Activated naive CD8-positive, alpha-beta T cell (primary cell): Measurements from ENCODE around the gene SPATS2.
"Not testable (repeated sequence)": the region's sequence is repeated elsewhere in the genome, so short reads cannot be mapped to it uniquely, and the experiment has no call there.

Experiments
- H3K27ac Mint-ChIP-seq: one replicate; pipeline ENCODE4 v1.8.0; 2021; ENCODE audit warnings: mixed read lengths
- H3K27me3 Mint-ChIP-seq: one replicate; pipeline ENCODE4 v1.8.0; 2021; ENCODE audit warnings: mixed read lengths
- H3K36me3 Mint-ChIP-seq: one replicate; pipeline ENCODE4 v1.8.0; 2021; ENCODE audit warnings: mixed read lengths
- H3K4me1 Mint-ChIP-seq: one replicate; pipeline ENCODE4 v1.8.0; 2021; ENCODE audit warnings: low read depth, mixed read lengths
- H3K4me3 Mint-ChIP-seq: one replicate; pipeline ENCODE4 v1.8.0; 2021; ENCODE audit warnings: mild to moderate bottlenecking, mixed read lengths
- H3K9me3 Mint-ChIP-seq: one replicate; pipeline ENCODE4 v1.8.0; 2021; ENCODE audit warnings: low read depth, mixed read lengths

Gene SPATS2

DNA sequence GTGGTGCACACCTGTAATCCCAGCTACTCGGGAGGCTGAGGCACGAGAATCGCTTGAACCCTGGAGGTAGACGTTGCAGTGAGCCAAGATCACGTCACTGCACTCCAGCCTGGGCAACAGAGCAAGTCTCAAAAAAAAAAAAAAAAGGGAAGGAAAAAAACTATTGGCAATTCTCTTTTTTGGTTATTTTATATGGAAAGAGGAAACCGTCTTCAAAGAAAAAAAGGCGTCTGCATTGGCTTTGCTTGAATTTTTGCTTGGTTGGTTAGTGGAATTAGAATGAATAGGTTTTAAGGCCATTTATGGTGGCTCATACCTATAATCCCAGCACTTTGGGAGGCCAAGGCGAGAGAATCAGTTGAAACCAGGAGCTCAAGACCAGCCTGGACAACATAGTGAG, 142.4 kb downstream of the SPATS2 start:
- not testable (repeated sequence) for H3K4me3 Mint-ChIP-seq, H3K9me3 Mint-ChIP-seq, H3K27ac Mint-ChIP-seq, H3K4me1 Mint-ChIP-seq, H3K36me3 Mint-ChIP-seq, H3K27me3 Mint-ChIP-seq

DNA sequence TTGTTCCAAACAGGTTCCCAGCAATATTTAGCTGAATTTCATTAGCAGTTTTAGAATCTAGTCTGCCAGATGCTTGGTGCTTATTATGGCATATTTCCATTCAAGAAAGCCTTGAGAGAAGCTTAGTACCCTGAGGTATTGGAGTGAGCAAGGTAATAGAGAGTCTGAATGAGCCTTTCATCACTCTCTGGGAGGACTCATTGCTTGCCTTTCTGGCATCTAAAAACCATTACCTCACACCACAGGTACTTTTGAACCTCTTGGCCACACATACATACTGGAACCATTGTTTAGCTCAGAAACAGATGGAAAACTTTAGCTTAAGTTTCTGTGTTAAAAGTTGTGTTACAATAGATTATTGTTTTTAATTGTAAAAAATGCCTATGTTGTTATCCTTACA, 144.1 kb downstream of the SPATS2 start:
- Mint-ChIP-seq H3K36me3 (no peaks in the 10 kb centered on the region), H3K27me3 (no peaks in the 10 kb centered on the region), H3K4me1 (no peaks in the 10 kb centered on the region), H3K9me3 (no peaks in the 10 kb centered on the region), H3K4me3 (no peak overlapping the region), H3K27ac (no peak overlapping the region)

DNA sequence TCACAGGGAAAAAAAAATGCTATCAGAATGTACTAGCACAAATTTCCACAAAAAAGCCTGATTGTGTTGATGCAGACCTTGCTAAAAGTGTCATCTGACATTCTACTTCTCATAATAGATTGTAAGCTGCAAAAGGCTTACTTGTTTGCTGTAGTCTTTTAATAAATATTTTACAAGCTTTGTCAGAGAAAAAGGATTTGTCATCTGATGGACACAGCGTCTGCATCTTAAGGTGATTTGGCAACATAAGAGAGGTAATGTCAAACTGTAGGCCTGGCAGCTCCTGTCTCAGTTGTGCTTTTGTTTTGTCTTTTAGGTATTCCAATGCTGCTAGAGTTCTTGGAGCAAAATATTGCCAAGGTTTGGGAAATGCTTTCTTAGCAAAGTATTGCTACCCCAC, 145.3 kb downstream of the SPATS2 start:
- Mint-ChIP-seq H3K9me3 (no peaks in the 10 kb centered on the region), H3K27me3 (no peaks in the 10 kb centered on the region), H3K36me3 (no peaks in the 10 kb centered on the region), H3K4me1 (no peaks in the 10 kb centered on the region), H3K27ac (no peak overlapping the region), H3K4me3 (no peak overlapping the region)

DNA sequence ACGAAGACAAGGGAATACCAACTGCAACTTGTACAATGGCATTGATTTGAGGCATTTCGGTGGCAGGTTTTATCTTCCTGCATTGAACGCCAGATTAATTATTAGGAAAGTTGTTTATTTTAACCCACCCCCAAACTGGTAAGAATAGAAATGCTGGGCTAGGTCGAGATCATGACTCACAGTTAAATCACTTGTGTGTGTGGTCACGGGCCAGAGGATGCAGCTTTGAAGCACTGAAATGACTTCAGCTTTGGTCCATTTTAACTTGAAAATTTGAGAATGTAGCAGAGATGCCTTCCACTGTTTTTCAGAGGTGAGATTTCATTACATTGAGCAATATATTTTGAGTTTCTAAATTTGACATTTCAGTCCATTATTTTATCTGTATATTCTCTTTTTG, 148.0 kb downstream of the SPATS2 start:
- Mint-ChIP-seq H3K27ac (no peak overlapping the region), H3K9me3 (no peaks in the 10 kb centered on the region), H3K4me1 (peaks cover 9% of the 10 kb centered on the region), H3K36me3 (no peaks in the 10 kb centered on the region), H3K27me3 (no peaks in the 10 kb centered on the region), H3K4me3 (no peak overlapping the region)

DNA sequence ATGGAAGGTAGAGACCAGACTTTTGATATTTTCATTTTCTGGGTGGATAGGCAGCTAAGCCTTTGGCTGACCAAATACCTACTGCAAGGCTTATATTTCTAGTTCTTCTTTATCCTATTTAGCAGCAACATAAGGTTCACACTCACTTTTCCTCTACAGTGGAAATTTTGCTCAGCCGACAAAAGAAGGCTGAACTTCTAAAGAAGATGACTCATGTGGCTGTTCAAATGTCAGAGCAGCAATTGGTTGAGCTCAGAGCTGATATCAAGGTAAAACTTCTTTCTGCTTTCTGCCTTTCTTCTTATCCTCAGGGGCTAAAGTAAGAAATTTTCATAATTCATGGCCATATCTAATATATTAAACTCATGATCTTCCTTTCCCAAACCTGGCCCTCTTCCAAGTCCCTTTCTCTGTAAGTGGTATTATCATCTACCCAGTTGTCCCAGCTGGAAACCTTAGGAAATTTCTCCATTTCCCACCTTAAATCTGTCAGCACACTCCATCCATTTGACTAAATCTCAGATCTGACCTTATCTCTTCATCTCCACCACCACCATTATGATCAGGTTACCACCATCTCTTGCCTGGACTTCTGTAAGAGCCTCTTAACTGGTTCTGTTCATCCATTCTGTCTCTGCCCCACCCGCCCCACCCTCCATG, 151.8 kb downstream of the SPATS2 start:
- Mint-ChIP-seq H3K27ac (no peak overlapping the region), H3K4me3 (no peak overlapping the region), H3K4me1 (peaks cover 9% of the 10 kb centered on the region), H3K9me3 (no peaks in the 10 kb centered on the region), H3K36me3 (peaks cover 2% of the 10 kb centered on the region), H3K27me3 (no peaks in the 10 kb centered on the region)

DNA sequence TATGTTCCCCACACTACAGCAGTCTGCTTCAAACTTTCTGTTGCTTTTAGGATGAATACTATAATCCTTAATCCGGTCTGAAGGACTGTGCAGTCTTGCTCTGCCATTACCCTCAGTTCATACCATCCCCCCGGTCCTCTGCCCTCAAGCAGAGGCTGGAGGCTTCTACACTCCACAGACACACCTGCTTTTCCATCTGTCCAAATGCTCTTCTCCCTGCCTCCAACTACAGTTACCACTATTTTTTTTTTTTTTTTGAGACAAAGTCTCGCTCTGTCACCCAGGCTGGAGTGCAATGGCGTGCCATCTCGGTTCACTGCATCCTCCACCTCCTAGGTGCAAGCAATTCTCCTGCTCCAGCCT, 152.3 kb downstream of the SPATS2 start:
- H3K27me3 Mint-ChIP-seq, result no peaks in the 10 kb centered on the region
- H3K4me1 Mint-ChIP-seq, result peaks cover 9% of the 10 kb centered on the region
- H3K9me3 Mint-ChIP-seq, result no peaks in the 10 kb centered on the region
- no peak overlapping the region for H3K27ac Mint-ChIP-seq
- peaks cover 2% of the 10 kb centered on the region for H3K36me3 Mint-ChIP-seq
- no peak overlapping the region for H3K4me3 Mint-ChIP-seq

DNA sequence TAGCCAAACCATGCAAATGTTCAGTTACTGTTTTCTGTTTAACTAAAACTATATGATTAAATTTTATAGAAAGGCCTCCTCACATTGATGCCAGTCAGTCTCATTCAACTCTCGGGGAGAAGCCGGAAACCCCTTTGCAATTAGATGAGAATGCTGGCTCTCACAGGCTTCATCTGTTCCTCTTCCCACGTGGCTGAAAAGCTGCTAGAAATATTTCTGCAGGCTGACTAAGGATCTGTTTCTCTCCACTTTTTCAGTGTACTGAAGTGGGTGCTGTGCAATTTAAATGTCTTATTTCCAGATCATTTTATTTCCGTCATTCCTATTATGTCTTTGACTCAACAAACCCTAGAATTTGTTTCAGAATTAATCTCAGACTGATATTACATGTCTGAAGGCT, 154.1 kb downstream of the SPATS2 start:
- H3K27me3 Mint-ChIP-seq, result no peaks in the 10 kb centered on the region
- H3K36me3 Mint-ChIP-seq, result peaks cover 11% of the 10 kb centered on the region
- H3K4me1 Mint-ChIP-seq, result peaks cover 9% of the 10 kb centered on the region
- no peaks in the 10 kb centered on the region for H3K9me3 Mint-ChIP-seq
- H3K27ac Mint-ChIP-seq, result no peak overlapping the region
- H3K4me3 Mint-ChIP-seq, result no peak overlapping the region

DNA sequence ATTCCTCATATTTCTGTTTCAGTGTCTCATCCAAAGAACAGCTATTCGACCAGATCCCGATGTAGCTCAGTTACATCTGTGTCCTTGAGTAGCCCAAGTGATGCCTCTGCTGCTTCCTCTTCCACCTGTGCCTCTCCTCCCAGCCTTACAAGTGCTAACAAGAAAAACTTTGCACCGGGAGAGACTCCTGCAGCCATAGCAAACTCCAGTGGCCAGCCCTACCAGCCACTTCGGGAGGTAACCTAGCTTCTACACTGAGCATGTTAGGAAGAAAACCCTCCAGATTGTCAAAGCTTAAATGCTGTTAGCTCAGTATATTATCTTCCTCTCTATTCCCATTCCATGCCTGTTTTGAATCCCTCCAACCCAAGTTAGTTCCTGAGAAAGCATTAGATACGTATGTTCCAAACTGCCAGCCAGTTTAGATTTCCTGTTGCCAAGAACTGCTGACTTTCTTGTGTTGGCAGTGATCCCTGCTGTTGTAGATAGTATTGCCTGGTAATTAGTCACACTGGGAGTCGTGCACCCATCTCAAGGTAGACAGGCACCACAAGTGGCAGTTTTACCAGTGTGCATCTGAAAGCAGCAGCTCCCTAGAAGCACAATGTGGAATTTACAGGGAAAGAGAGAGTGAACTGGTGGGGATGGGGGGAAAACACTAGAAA, 157.5 kb downstream of the SPATS2 start:
- Mint-ChIP-seq H3K4me3 (no peak overlapping the region), H3K27ac (no peak overlapping the region), H3K36me3 (peaks cover 11% of the 10 kb centered on the region), H3K27me3 (no peaks in the 10 kb centered on the region), H3K4me1 (no peaks in the 10 kb centered on the region), H3K9me3 (no peaks in the 10 kb centered on the region)

DNA sequence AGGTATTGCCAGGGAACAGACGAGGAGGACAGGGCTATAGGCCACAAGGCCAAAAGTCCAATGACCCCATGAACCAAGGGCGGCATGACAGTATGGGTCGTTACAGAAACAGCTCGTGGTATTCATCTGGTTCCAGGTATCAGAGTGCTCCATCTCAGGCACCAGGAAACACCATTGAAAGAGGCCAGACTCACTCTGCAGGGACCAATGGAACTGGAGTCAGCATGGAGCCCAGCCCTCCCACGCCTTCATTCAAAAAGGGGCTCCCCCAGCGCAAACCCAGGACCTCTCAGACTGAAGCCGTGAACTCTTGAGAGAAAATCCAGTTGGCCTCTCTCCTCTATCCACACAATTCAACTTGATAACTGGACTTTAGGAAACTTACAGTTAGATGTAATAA, 158.7 kb downstream of the SPATS2 start:
- no peaks in the 10 kb centered on the region for H3K27me3 Mint-ChIP-seq
- H3K36me3 Mint-ChIP-seq, result peaks cover 11% of the 10 kb centered on the region
- H3K4me3 Mint-ChIP-seq, result no peak overlapping the region
- H3K9me3 Mint-ChIP-seq, result no peaks in the 10 kb centered on the region
- no peak overlapping the region for H3K27ac Mint-ChIP-seq
- H3K4me1 Mint-ChIP-seq, result no peaks in the 10 kb centered on the region

DNA sequence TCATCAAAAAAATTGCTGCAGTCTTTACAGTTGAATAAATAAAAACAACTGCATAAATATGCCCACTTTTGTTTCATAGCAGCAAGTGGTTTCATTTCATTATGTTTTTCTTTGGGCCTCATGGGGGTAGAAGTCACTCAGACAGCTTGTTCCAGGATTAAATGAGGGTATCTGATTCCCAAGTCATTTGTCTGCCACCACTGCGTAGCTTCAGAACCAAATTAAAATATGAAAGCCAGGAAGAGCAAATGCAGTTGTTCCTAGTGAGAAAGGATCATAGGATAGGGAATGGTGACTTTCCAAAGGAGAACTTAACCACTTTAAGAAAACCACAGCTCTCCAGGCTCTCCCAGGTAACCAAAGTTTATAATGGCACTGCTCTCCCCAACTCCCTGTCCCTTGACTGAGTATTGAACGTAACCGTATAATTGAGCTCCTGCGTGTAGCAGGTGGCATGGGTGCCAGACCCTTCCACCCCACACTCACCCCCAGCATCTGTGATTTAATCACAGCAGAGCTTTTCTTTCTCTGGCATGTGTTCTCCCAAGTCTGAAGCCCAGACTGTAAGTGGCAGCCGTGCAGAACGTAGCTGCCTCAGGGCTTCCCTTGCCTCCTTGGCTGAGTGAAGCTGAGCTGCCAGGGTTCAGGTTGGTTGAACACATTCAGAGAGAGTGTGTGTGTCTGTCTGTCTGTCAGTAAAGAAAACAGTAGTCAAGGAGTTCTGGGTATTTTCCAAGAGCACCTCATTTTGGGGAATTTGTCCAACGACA, 160.3 kb downstream of the SPATS2 start:
- Mint-ChIP-seq H3K4me3 (no peak overlapping the region), H3K36me3 (peaks cover 10% of the 10 kb centered on the region), H3K4me1 (no peaks in the 10 kb centered on the region), H3K27ac (no peak overlapping the region), H3K27me3 (no peaks in the 10 kb centered on the region), H3K9me3 (no peaks in the 10 kb centered on the region)

DNA sequence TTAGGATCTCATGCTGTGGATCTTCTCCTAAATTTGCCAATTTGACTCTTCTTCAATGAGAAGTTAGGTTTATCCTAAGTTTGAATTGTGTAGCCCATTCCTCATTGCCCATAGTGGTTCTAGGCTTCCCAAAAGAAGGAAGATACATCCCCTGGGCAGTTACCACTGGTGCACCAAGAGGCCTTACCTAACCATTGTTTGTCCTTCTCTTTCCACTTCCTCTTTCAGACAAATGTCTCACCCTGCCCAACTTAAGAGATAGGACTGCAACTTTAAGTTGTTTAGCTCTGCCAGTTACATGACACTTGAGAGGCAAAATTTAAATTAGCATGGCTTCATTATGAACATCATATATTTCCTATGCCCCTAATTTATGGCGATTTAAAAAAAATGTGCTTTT, 162.2 kb downstream of the SPATS2 start:
- no peaks in the 10 kb centered on the region for H3K27me3 Mint-ChIP-seq

DNA sequence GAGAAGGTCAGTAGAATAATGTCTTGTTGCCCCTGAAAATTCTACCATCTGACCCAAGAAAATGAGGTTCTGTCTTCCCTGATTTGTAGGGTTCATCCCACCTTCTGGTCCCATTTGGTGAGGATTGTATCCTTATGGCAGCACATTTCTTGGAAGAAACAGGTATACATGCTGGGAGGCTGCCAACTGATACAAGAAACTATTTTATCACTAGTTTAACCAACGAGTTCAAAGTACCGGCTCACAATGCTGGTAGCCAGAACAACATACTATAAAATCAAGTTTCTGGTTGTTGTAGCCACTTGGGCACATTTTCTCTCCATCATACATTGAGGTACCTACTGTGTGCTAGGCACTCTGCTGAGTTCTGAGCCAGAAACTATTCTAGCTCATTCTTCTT, 164.5 kb downstream of the SPATS2 start:
- Mint-ChIP-seq H3K27ac (no peak overlapping the region), H3K9me3 (no peaks in the 10 kb centered on the region), H3K4me1 (no peaks in the 10 kb centered on the region), H3K36me3 (no peaks in the 10 kb centered on the region), H3K27me3 (no peaks in the 10 kb centered on the region), H3K4me3 (no peak overlapping the region)

More for the DNA sequence above, 162.2 kb downstream of the SPATS2 start:
- Mint-ChIP-seq H3K36me3 (peaks cover 9% of the 10 kb centered on the region), H3K4me3 (no peak overlapping the region), H3K4me1 (no peaks in the 10 kb centered on the region), H3K9me3 (no peaks in the 10 kb centered on the region), H3K27ac (no peak overlapping the region)

DNA sequence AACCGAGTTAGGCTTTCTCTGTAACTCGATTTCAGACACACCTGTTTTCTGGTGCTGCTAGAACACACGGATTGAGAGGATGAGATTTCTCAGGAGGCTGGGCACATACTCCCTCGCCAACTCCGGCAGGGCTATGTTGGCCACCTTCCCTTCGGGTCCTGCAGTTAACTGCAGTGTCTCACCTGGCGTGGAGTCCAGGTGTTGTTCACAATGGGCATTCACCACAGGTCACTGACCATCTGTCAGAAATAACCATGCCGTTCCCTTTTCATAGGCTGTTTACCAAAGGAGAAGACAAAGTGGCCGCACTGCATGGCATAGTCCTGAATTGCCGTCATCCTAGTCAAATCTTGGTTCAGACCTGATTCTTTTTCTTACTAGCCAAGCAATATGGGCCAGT, 166.1 kb downstream of the SPATS2 start:
- H3K27me3 Mint-ChIP-seq, result no peaks in the 10 kb centered on the region
- no peaks in the 10 kb centered on the region for H3K9me3 Mint-ChIP-seq
- peaks cover 5% of the 10 kb centered on the region for H3K4me1 Mint-ChIP-seq
- no peak overlapping the region for H3K27ac Mint-ChIP-seq
- no peaks in the 10 kb centered on the region for H3K36me3 Mint-ChIP-seq
- no peak overlapping the region for H3K4me3 Mint-ChIP-seq

DNA sequence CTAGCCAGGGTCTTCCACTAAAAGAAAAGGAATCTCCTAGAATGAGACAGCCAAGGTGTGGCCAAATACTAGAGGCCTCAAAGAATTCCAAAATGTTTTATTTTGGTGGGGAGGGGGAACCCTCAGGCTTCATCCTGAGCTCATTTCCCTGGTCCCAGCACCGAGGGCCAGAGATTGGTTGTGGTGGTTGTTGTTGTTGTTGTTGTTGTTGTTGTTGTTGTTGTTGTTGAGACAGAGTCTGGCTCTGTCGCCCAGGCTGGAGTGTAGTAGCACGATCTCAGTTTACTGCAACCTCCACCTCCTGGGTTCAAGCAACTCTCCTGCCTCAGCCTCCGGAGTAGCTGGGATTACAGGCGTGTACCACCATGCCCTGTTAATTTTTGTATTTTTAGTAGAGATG, 166.9 kb downstream of the SPATS2 start:
- not testable (repeated sequence) for H3K36me3 Mint-ChIP-seq, H3K27me3 Mint-ChIP-seq, H3K4me1 Mint-ChIP-seq, H3K27ac Mint-ChIP-seq, H3K4me3 Mint-ChIP-seq, H3K9me3 Mint-ChIP-seq

DNA sequence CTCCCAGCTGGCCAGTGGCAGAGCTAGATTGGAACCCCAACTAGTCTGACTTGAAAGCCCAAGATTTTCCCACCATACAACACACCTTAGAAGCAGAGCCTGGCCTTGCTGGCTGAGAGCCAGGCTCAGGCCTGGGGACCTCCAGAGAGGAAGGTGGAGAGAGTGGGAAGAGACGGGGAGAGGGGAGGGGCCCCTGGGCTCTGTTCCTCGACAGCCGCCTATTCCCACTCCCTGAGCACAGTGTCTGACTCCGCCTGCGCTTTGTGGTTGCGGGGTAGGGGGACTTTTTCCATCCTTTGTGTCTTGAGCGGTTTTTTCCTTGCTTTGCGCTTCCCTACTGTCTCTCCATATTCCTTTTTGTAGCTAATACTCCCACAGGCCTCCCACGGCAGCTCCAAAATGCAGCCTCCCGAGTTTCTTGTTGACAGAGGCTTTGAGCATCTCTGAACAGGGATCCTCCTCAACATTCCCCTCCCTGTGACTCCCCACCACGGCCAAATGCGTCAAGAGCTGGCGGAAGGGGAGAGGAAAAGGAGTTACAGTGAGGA, 167.5 kb downstream of the SPATS2 start:
- no peaks in the 10 kb centered on the region for H3K36me3 Mint-ChIP-seq
- no peak overlapping the region for H3K4me3 Mint-ChIP-seq
- no peak overlapping the region for H3K27ac Mint-ChIP-seq
- peaks cover 8% of the 10 kb centered on the region for H3K4me1 Mint-ChIP-seq
- no peaks in the 10 kb centered on the region for H3K27me3 Mint-ChIP-seq
- H3K9me3 Mint-ChIP-seq, result no peaks in the 10 kb centered on the region
